Kidney epithelial cell (primary cell): ENCODE data around the gene NSUN2. TPM values are rescaled to one million over a fixed set of nuclear protein-coding genes. Genes with fewer than 3 reads are reported as not detected.
"Not testable (repeated sequence)": the region's sequence is repeated elsewhere in the genome, so short reads cannot be mapped to it uniquely, and the experiment has no call there.

Experiments
- DNase-seq: peaks from one replicate; pipeline ENCODE4 v3.0.0-alpha.2; 2010; ENCODE audit warnings: low read depth
- H3K27me3 ChIP-seq: 2 replicates; pipeline ENCODE4 v1.6.0; 2011; ENCODE audit warnings: low read length; ENCODE audit not compliant: control insufficient read depth, insufficient read depth
- H3K36me3 ChIP-seq: 2 replicates; pipeline ENCODE4 v1.5.1; 2011; ENCODE audit warnings: low read length; ENCODE audit not compliant: control insufficient read depth, insufficient read depth
- H3K4me3 ChIP-seq: 2 replicates; pipeline ENCODE4 v1.5.1; 2011; ENCODE audit warnings: low read depth, mild to moderate bottlenecking, control low read depth, low read length
- total RNA-seq: library from RNA; depleted of rRNA; stranded (reverse); fragments of >200 nt; gene quantifications from 2 replicates; pipeline ENCODE4 v1.2.3, GENCODE V29; 2015
- TF ChIP-seq, protein P1 (sequence below): IDR thresholded peaks from 2 replicates; pipeline ENCODE4 v1.5.1; 2011; ENCODE audit warnings: mild to moderate bottlenecking, moderate library complexity, low read length, control low read depth, inconsistent platforms; ENCODE audit not compliant: insufficient read depth, poor library complexity, severe bottlenecking

NSUN2 gene
- total RNA-seq, 1 donor from 2014 or later: 62.8 TPM

- DNase-seq: no peak
- TF ChIP-seq, protein P1, sequence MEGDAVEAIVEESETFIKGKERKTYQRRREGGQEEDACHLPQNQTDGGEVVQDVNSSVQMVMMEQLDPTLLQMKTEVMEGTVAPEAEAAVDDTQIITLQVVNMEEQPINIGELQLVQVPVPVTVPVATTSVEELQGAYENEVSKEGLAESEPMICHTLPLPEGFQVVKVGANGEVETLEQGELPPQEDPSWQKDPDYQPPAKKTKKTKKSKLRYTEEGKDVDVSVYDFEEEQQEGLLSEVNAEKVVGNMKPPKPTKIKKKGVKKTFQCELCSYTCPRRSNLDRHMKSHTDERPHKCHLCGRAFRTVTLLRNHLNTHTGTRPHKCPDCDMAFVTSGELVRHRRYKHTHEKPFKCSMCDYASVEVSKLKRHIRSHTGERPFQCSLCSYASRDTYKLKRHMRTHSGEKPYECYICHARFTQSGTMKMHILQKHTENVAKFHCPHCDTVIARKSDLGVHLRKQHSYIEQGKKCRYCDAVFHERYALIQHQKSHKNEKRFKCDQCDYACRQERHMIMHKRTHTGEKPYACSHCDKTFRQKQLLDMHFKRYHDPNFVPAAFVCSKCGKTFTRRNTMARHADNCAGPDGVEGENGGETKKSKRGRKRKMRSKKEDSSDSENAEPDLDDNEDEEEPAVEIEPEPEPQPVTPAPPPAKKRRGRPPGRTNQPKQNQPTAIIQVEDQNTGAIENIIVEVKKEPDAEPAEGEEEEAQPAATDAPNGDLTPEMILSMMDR: no peak
- H3K36me3 ChIP-seq: no peaks in the 10 kb centered on the region
- H3K27me3 ChIP-seq: no peaks in the 10 kb centered on the region
- no peak overlapping the region for H3K4me3 ChIP-seq
Observed at GRCh38 chr5:6675784-6676491, 43.1 kb upstream of the NSUN2 start.

GRCh38 chr5:6674886-6675285, 42.0 kb upstream of the NSUN2 start:
- DNase-seq: no peak
- TF ChIP-seq, protein P1: no peak
- no peaks in the 10 kb centered on the region for H3K27me3 ChIP-seq
- H3K36me3 ChIP-seq: no peaks in the 10 kb centered on the region
- H3K4me3 ChIP-seq: no peak overlapping the region

GRCh38 chr5:6674421-6674820, 41.6 kb upstream of the NSUN2 start:
- TF ChIP-seq, protein P1: no peak
- H3K4me3 ChIP-seq: no peak overlapping the region
- H3K36me3 ChIP-seq: no peaks in the 10 kb centered on the region
- no peak for DNase-seq
- H3K27me3 ChIP-seq: no peaks in the 10 kb centered on the region

DNA sequence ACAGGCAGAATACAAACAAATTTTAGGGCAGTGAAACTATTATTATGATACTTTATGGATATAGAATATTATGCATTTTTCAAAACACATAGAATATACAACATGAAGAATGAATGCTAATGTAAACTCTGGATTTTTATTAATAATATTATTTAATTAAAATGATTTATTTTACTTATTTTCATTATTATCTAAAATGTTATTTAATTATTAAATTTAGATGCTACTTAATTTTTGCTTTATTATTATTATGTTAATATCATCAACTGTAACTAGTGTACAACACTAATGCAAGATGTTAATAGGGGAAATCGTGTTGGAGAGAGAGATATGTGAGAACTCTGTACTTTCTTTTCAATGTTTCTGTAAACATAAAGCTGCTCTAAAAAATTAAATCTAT, 41.1 kb upstream of the NSUN2 start:
- Histone ChIP-seq H3K36me3 (no peaks in the 10 kb centered on the region), H3K4me3 (no peak overlapping the region), H3K27me3 (no peaks in the 10 kb centered on the region)
- TF ChIP-seq, protein P1: no peak
- no peak for DNase-seq

GRCh38 chr5:6673031-6673430, 40.2 kb upstream of the NSUN2 start:
- Histone ChIP-seq H3K27me3 (no peaks in the 10 kb centered on the region), H3K4me3 (no peak overlapping the region), H3K36me3 (no peaks in the 10 kb centered on the region)
- TF ChIP-seq, protein P1: no peak
- DNase-seq: no peak

GRCh38 chr5:6668717-6669116, 35.9 kb upstream of the NSUN2 start:
- H3K4me3 ChIP-seq, H3K27me3 ChIP-seq, DNase-seq, H3K36me3 ChIP-seq: not testable (repeated sequence)
